OCI-LY7 (cell line): ENCODE measurements around the gene GLIS2.

Source experiments
- EZH2phosphoT487 ChIP-seq: fragments of 200-600 bp; sonication (generic); IDR thresholded peaks from 2 replicates; pipeline ENCODE4 v1.6.1; 2018; ENCODE audit warnings: low read depth, borderline replicate concordance, mild to moderate bottlenecking, mixed run types, antibody characterized with exemption, low read length, moderate library complexity, mixed read lengths
- TF ChIP-seq, protein P1 (sequence below): fragments of 200-600 bp; sonication (generic); conservative IDR thresholded peaks from 2 replicates; pipeline ENCODE4 v1.5.1; 2014; ENCODE audit warnings: mild to moderate bottlenecking, antibody characterized with exemption, low read length, moderate library complexity, mixed read lengths

DNA sequence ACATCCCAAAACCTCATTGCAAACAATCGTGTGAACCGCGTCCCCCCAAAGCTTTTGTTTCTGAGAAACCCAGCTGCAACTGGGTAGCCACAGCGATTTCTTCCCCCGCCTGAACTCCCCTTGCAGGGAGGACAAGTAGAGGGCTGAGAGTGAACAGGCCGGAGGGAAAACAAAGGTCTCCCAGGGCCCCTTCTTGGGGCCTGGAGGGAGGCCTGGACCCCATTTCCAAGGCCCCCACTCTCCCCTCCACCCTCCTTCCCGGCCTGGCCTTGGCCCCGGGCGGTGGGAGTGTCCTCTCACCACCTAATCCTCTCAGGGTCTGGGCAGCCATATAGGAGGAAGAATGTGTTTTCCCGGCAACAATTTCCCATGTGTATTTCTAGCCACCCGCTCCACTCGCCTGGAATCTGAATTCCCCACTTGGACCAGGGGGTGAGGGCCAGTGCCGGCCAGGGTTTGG, 2.6 kb downstream of the GLIS2 start:
- TF ChIP-seq, protein P1, sequence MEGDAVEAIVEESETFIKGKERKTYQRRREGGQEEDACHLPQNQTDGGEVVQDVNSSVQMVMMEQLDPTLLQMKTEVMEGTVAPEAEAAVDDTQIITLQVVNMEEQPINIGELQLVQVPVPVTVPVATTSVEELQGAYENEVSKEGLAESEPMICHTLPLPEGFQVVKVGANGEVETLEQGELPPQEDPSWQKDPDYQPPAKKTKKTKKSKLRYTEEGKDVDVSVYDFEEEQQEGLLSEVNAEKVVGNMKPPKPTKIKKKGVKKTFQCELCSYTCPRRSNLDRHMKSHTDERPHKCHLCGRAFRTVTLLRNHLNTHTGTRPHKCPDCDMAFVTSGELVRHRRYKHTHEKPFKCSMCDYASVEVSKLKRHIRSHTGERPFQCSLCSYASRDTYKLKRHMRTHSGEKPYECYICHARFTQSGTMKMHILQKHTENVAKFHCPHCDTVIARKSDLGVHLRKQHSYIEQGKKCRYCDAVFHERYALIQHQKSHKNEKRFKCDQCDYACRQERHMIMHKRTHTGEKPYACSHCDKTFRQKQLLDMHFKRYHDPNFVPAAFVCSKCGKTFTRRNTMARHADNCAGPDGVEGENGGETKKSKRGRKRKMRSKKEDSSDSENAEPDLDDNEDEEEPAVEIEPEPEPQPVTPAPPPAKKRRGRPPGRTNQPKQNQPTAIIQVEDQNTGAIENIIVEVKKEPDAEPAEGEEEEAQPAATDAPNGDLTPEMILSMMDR: no peak
- no peak for TF ChIP-seq EZH2phosphoT487
